GM19328 (cell line): ENCODE data around the gene CDK5RAP1.

Experiments
- ATAC-seq: cut with Tn5 transposase; IDR thresholded peaks from one replicate; pipeline ENCODE4 v1.9.1; 2021; ENCODE audit warnings: mild to moderate bottlenecking, moderate library complexity; ENCODE audit not compliant: unreplicated experiment

Gene CDK5RAP1

DNA sequence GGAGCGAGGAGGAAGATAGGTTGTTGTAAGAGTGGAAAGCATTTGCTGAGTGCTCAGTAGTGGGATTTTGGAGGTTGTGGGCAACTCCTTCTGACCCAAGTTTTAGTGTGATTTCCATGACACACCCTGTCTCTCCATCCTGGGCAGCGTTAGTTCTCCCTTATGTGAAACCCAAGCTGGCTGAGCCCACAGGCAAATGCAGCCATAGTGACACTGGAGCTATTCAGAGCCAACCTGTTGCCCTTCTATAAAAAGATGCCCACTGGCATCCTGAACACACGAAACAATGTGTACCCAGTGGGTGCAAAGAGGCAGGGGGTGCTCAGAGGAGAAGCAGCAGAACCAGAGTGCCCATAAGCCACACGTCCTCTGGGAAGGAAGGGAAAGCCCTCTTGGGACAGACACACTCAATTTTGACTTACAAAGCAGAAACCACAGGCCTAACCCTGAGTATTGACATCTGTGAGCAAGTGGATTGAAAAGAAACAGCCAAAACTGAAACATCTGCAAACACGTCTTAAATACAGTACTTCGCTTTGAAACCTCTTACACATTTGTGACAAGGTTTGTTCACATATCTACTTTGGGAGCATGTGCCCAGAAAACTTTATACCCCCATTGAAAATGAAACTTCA, 63.7 kb downstream of the CDK5RAP1 start:
- no peak for ATAC-seq

DNA sequence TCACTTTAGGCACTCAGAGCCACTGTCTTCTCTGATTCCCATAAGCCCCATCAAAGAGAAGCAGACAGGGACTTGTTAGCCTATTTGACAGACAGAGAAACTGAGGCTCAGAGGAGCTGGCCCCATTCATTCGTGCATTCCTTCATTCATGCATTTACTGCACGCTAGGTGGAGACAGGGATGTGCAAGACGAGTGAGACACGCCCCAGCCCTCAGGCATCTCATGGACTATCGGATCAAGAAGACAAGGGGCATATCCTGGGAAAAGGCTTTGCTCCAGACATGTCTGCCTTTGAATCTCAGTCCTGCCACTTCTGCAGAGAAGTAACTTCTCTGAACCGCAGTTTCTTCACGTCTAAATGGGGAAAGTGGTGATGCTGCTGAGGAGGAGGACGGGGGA, 64.2 kb downstream of the CDK5RAP1 start:
- no peak for ATAC-seq

DNA sequence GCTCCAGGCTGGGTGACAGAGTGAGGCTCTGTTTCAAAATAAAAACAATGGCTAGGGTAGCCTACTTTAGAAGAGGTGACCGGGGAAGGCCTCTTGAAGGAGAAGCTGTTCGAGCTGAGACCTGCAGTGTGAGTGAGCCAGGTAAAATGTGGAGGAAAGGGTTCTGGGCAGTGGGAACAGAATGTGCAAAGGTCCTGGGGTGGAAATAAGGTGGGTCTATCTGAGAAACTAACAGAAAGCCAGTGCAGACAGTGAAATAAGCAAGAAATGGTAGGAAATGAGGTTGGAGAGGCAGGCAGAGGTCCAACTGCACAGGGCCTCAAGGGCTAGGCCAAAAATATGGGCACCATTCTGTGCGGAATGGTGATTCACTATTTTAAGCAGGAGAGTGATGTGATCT, 64.9 kb downstream of the CDK5RAP1 start:
- no peak for ATAC-seq

DNA sequence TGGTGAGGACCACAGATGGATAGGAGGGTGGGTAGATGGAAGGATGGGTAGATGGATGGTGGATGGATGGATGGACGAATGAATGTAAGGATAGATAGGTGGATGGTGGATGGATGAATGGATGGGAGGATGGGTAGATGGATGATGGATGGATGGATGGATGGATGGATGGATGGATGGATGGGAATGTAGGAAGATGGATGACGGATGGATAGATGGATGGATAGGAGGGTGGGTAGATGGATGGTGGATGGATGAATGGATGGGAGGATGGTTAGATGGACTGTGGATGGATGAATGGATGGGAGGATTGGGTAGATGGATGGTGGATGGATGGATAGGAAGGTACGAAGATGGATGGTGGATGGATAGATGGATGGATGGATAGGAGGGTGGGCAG, 67.2 kb downstream of the CDK5RAP1 start:
- no peak for ATAC-seq

DNA sequence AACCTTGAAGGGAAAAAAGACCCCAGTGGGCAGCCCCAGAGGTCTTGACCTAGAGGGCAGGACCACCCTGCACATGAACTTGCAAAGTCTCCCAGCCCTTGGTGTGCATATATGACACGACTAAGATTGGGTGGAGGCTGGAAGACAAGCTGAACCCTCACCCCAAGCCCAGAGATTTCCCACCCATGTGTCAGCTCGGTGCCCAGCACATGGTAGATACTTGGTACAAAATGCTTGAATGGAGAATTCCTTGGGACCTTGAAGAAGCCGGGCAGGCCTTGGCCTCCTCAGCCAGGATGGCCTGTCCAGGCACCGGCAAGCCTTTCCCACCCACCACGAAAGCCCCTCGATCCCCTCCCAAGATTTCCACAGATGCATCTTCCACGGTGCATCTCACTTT, 67.7 kb downstream of the CDK5RAP1 start:
- no peak for ATAC-seq

DNA sequence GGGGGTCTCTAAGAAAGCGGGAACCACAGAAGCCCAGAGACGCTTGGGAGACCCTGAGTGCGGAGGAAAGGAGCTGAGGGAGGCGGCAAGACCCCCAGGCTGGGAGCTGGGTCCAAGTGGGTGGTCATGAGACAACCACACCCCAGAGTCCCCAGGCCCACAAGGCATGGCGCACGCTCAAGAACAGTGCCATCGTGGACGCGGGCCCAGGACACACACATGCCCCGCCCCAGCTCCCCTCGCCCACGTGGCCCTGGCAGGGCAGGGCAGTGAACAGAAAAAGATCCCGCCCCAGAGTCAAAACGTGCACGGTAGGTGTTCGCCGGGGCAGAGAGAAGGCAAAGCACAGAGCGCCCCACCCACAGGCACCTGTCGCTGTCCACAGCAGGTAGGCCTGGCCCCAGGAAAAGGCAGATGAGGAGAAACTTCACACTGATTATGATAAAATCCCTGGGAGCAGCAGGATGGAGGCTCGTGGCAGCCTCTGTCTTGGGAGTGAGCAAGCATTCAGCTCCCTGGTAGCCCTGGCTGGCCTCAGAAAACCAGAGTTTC, 68.3 kb downstream of the CDK5RAP1 start:
- no peak for ATAC-seq

DNA sequence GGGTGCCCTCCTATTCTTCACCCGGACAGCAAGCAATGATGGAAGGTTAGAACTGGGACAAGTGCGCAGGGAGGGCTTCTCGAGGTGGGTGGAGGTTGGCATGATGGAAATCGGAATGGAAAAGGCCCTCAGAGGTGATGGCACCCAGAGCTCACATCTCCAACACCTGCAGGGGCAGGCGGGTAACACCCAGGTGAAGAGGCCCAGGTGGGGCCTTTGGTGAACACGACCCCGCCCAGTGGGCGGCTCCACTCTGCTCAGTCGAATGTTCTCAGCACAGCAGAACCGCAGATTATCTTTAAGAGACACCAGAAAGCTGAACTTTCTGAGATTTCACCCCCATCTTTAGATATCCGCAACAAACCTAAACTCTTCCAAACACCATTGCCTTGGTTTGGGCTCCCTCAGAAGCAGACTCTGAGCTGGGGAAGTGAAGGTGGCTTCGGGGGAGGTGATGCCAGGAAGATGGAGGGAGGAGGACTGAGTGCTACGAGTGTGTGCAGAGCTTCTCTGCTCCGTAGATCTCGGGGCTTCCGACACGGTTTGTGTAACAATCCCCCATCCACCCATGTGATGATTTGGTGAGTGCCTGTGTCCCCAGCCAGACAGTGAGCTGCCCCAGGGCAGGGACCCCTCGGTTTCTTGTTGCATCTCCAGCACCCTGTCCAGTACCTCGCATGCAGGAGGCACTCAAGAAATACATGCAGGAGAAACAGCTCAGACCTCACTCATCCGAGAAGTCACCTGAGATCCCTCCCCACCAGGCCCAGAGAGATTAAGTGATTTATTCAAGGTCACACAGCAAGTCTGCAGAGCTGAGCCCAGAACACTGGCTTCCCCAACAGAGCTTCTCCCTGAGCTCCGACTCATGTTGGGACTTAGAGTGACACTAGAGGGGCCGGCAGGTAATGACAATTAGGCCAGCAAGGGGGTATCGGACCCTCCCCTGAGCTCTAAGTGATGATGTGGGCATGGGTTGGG, 72.9 kb downstream of the CDK5RAP1 start:
- ATAC-seq, result no peak

DNA sequence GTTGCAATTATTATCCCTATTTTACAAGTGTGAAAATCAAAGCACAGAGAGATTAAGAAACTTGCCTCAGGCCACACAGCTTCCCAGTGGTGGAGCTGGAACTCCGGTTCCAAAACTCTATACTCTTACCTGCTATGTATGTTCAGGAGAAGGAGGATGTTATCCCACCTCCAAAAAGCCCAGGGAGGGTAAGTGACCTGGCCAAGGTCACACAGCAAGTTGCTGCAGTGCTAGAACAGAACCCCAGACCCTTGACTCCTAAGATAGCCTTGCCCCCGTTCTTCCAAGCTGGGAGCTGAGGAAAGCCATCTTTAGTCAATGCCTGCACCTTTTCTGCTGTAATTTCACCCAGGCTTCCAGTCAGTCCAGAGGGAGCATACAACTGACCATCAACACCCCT, 76.0 kb downstream of the CDK5RAP1 start:
- no peak for ATAC-seq

DNA sequence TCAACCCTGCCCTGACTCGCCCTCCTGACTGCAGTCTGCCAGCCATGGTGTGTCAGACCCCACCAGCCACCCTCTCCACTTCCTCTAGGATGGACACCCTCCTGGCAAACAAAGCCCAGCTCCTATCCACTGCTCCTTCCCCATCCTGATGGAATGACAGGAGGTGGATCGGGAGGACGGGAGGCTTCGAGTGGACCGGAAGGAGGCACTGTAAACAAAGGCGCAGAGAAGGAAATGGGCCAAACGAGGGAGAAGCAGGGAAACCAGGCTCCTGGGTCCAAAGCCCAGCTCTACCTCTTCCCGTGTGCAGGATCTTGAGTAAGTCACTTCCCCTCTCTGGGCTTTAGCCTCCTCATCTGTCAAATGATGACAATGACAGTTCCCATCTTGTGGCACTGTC, 78.1 kb downstream of the CDK5RAP1 start:
- no peak for ATAC-seq

DNA sequence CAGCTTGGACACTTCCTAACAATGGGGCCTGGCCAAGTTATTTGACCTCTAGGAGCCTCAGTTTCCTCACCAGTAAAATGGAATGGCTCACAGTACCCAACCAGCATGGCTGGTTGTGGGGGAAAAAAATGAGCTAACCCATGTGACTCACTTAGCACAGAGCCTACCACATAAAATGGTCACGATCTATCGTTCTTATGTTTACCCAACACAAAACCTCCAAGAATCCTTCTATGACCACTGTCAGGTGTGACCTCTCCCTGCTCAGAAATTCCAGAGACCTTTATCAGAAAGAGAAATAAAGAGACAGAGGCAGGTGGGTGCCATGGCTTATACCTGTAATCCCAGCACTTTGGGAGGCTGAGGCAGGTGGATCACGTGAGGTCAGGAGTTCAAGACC, 78.9 kb downstream of the CDK5RAP1 start:
- no peak for ATAC-seq

DNA sequence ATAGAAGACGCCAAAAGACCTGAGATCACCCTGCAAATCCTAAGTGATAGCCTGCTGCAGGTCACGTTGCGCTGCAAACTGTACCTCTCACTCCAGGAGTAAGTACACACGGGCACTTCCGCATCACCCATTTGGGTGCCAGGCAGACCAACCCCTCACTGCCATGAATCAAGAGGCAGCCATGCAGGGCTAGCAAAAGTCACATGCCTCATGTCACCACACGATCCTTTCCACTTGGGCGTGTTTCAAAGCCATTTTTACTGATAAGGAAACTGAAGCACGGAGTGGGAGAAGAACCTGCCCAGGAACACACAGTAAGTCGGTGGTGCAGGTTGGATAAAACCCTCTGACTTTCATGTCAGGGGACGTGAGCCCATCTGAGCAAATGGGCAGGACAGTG, 81.3 kb downstream of the CDK5RAP1 start:
- no peak for ATAC-seq

DNA sequence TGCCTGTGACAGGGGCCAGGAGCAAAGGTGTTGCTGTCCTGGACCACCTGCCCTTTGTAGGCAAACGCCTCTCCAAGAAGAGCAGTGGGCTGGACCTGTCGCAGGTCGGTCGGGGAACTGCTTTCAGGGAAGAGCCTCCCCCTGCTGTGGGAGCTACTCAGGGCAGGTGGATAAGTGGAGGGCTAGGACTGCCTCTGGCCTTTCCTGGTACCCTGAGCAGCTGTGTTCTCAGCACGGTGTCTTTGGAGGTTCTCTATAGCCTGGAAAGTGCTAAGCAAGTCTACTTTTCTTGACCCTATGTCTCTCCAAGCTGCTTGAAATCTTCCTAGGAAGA, 83.3 kb downstream of the CDK5RAP1 start:
- no peak for ATAC-seq

DNA sequence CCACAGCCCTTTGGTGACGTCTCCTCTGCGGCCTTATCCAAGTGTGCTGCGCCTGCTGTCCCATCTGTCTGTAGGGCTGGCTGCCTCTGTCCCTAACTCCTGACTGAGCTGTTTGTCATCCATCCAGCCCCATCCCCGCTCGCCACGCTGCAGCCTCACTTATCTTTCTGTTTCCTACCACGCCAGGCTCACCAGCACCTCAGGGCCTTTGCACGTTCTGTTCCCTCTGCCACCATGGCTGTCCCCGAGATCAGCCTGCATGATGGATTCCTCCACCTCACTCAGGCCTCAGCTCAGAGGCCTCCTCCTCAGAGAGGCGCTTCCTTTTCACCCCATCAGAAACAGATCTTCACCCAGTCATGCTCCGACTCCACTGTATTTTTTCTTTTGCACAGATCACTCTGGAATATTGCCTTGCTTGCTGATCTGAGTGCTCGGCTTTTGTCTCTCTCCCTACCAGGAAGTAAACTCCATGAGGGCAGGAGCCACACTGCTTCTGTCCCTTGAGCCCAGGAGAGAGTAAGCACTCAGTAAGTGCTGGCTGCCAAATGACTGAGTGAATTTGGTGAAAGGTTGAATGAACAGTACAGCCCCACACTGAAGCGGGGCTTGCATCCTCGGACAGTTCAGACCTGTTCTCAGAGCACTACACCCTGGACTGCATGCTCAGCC, 83.8 kb downstream of the CDK5RAP1 start:
- ATAC-seq, result no peak

DNA sequence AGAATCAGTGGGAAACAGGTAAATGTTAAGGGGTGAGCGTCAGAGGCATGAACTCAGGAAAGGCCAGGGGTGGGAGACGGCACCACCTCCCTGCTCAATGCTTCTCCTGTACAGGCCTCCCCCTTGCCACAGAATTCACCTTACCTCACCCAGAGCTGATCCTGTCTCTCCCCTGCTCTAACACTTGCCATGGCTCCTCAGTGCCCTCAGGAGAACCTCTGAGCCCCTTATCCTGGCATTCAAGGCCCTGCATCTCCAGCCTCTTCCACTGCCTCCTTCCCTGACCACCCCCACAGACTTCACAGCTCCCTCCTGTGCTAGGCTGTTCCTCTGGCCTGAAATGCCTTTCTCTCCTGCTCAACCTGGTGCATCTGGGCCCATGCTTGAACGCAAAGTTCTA, 84.4 kb downstream of the CDK5RAP1 start:
- ATAC-seq, result no peak

DNA sequence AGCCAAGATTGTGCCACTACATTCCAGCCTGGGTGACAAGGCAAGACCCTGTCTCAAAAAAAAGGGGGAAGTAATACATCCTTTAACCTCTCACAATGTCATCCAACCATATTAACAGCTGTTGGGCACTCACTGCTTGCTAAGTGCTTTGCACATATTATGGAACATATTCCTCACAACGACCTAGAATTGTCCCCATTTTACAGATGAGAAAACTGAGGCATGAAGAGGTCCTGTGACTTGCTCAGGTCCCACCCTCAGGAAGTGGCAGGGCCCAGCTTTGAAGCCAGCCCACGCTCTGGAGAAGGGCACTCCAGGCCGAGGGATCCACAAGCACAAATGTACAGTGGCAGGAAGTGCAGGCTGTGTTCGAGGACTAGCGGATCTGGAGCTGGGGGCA, 85.0 kb downstream of the CDK5RAP1 start:
- no peak for ATAC-seq

DNA sequence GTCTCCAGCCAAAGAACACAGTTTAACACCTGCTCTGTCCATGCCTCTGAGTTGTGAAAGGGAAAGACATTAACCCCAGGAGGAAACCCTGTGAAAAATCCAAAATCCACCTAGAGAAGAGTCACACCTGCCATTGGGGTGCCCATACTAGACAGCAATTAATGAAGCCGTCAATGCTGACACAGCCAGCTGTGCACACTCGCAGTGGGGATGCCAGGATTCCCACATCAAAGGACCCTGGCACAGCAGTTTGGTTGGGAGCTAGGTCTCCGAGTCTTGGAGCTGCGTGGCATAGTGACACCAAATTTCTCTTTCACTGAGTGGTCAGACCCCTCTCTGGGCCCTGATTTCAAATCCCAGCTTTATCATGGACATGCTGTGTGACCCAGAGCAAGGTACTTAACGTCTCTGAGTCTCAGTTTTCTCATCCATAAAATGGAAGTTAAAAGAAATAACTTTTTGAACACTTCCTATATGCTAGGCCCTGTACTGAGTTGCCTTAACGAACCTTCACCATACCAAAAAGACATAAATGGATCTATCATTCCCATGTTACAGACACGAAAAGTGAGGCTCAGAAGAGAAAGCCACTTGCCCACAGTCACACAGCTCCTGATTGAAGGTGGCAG, 87.5 kb downstream of the CDK5RAP1 start:
- no peak for ATAC-seq

DNA sequence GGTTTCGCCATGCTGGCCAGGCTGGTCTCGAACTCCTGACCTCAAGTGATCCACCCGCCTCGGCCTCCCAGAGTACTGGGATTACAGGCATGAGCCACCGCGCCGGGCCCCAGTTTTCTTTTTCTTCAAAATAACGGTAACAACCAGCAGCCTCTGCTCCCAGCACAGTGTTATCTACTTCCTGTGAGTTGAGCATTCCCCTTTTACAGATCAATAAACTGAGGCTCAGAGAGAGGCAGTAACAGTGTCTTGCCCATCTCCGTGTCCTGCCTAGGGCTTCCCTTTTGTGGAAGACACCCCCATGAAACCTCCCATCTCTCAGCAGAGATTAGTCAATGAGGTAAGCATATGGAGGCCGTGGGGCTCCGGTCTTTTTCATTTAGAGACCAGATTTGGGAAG, 88.7 kb downstream of the CDK5RAP1 start:
- no peak for ATAC-seq

DNA sequence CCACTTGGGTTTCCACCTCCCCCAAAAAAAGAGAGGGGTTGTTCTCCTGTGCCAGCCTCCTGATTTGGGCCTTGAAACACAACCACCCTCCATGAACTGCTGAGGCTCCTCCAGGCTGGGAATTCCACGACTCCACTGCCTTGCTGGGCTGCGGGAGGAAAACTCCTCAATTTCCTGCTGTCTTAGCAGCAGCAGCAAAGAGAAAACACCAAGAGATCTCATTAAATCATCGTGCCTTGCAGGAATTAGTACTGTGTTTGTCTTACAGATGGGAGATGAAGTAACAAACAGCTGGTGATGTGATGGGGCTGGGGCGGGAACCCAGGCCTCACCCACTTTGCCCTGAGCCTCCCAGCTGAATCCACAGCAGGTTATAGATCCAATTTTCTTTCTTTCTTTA, 89.3 kb downstream of the CDK5RAP1 start:
- ATAC-seq, result no peak

DNA sequence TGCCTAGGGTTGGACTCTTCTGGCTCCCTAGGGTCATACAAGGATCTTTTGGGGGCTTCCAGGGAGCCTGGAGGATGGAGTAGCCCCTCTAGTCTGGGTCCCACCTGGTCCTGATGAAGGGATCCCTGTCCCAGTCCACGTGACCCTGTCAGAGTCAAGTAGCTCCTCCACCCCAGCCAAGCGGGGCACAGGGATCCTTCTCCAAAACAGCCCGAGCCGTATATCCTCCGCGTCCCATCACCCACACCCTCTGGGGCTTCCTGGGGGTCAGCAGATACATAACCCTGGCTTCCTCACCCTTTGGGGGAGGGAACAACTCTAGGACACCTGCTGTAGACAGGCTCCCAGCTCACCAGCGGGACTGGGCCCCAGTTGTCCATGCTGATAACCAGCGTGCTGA, 90.3 kb downstream of the CDK5RAP1 start:
- no peak for ATAC-seq

DNA sequence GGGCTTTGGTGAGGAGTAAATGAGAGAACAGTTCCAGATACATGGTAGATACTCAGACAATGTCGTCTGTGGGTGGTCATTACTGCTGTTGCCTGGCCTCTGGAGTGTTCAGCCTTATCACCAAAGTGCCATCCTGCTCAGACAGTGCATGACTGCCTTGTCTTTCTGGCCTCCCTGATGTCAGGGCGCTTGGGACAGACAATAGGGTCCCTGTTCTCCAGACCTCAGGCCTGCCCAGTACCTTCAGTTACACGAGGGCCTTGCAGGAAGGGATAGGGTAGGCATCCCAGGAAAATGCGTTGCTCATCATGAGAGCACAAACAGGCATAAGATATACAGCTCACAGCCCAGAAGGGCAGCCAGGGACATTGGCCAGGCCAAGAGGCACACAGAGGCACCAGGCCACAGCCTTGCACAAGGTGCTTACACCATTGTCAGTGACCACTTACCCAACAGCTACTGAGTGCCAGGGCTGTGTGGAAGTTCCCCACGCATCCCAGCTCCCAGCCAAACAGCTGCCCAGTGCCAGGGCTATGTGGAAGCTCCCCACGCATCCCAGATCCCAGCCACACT, 90.9 kb downstream of the CDK5RAP1 start:
- no peak for ATAC-seq

DNA sequence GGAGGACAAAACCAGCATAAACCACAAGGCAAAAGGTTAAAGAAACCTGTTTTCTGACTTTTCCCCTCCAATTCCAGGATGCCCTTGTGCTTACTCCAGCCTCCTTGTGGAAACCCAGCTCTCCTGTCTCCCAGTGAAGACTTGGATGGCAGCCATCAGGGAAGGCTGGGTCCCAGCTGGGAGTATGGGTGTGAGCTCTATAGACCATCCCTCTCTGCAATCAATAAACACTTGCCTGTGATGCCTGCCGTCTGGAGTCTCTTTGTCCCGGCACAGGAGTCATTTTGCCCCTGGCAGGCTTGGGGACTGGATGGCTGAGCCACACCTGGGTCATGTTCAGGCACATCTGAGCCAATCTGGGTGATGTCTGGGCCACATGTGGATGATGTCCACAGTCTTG, 91.7 kb downstream of the CDK5RAP1 start:
- no peak for ATAC-seq
